Caco-2 (cell line): ENCODE results near the gene MARS1. TPM values are rescaled to one million over a fixed set of nuclear protein-coding genes. Genes with fewer than 3 reads are reported as not detected.

Experiments
- BruUV-seq: library from RNA; stranded (reverse); fragments of 400-500 nt; replicated peaks from 2 replicates; lab custom pipeline; 2021; lab: Mats Ljungman, UMichigan
- CTCF ChIA-PET: fragments of 300-600 bp; sonication (Branson Sonifier 250); formaldehyde crosslinking; loops from one replicate; lab custom pipeline; 2022; ENCODE audit warnings: antibody characterized with exemption; lab: Charles Lee
- POLR2A ChIA-PET: fragments of 300-600 bp; sonication (Branson Sonifier 250); formaldehyde crosslinking; loops from one replicate; lab custom pipeline; 2022; ENCODE audit warnings: antibody characterized with exemption; lab: Charles Lee
- DNase-seq, 2 experiments: peaks; one replicate each; pipeline versions ENCODE4 v3.0.0 to v3.0.0-alpha.2; 2020 to 2022
- H3K27me3 ChIP-seq: replicated peaks from 2 replicates; pipeline ENCODE4 v1.6.0; 2011; ENCODE audit warnings: low read length; ENCODE audit not compliant: control insufficient read depth, insufficient read depth
- H3K36me3 ChIP-seq: 2 replicates; pipeline ENCODE4 v1.5.1; 2011; ENCODE audit warnings: low read length; ENCODE audit not compliant: control insufficient read depth, insufficient read depth
- H3K4me1 ChIP-seq: fragments of 250-450 bp; sonication (Bioruptor Pico); 2 replicates; pipeline ENCODE4 v1.5.1; 2020; ENCODE audit warnings: mild to moderate bottlenecking
- H3K4me3 ChIP-seq: 2 replicates; pipeline ENCODE4 v1.5.1; 2011; ENCODE audit warnings: low read depth, mild to moderate bottlenecking, control low read depth, low read length
- H3K9me3 ChIP-seq: fragments of 250-450 bp; sonication (Bioruptor Pico); 2 replicates; pipeline ENCODE4 v1.5.1; 2020; ENCODE audit warnings: mild to moderate bottlenecking, moderate library complexity
- H3K27ac Mint-ChIP-seq: one replicate; pipeline ENCODE4 v1.8.0; 2022; ENCODE audit warnings: mixed read lengths; ENCODE audit not compliant: unreplicated experiment
- H3K27me3 Mint-ChIP-seq: one replicate; pipeline ENCODE4 v1.8.0; 2022; ENCODE audit warnings: mixed read lengths; ENCODE audit not compliant: insufficient read depth, unreplicated experiment
- H3K36me3 Mint-ChIP-seq: one replicate; pipeline ENCODE4 v1.8.0; 2022; ENCODE audit warnings: mild to moderate bottlenecking, mixed read lengths; ENCODE audit not compliant: insufficient read depth, unreplicated experiment
- H3K4me1 Mint-ChIP-seq: one replicate; pipeline ENCODE4 v1.8.0; 2022; ENCODE audit warnings: low read depth, mixed read lengths; ENCODE audit not compliant: unreplicated experiment
- H3K4me3 Mint-ChIP-seq: one replicate; pipeline ENCODE4 v1.8.0; 2022; ENCODE audit warnings: mild to moderate bottlenecking, moderate library complexity, mixed read lengths; ENCODE audit not compliant: unreplicated experiment
- H3K9me3 Mint-ChIP-seq: one replicate; pipeline ENCODE4 v1.8.0; 2022; ENCODE audit warnings: mixed read lengths; ENCODE audit not compliant: unreplicated experiment
- intact Hi-C: fragments of 100-400 bp; cut with micrococcal nuclease; formaldehyde crosslinking; loops from one replicate; pipeline ENCODE4 v1.10.0; 2022; ENCODE audit not compliant: unreplicated experiment
- total RNA-seq: library from RNA; stranded (reverse); gene quantifications from 2 replicates; pipeline ENCODE4 v1.2.3, GENCODE V29; 2022
- TF ChIP-seq, protein P1 (sequence below), 2 experiments: fragments of 200-600 bp in 1 of 2; IDR thresholded peaks; 1 replicate in 1 of 2; 2 replicates in 1 of 2; pipeline versions ENCODE4 v1.5.1 to v1.8.0; 2011 to 2022; ENCODE audit warnings: antibody characterized with exemption in 1 of 2, control low read depth in 1 of 2, inconsistent platforms in 1 of 2, low read depth in 1 of 2, low read length in 1 of 2, mild to moderate bottlenecking in 1 of 2, moderate library complexity in 1 of 2; ENCODE audit not compliant: insufficient read depth in 1 of 2, severe bottlenecking in 1 of 2, unreplicated experiment in 1 of 2

Gene MARS1
- total RNA-seq, 1 experiment from 2014 or later: 583 TPM

DNA sequence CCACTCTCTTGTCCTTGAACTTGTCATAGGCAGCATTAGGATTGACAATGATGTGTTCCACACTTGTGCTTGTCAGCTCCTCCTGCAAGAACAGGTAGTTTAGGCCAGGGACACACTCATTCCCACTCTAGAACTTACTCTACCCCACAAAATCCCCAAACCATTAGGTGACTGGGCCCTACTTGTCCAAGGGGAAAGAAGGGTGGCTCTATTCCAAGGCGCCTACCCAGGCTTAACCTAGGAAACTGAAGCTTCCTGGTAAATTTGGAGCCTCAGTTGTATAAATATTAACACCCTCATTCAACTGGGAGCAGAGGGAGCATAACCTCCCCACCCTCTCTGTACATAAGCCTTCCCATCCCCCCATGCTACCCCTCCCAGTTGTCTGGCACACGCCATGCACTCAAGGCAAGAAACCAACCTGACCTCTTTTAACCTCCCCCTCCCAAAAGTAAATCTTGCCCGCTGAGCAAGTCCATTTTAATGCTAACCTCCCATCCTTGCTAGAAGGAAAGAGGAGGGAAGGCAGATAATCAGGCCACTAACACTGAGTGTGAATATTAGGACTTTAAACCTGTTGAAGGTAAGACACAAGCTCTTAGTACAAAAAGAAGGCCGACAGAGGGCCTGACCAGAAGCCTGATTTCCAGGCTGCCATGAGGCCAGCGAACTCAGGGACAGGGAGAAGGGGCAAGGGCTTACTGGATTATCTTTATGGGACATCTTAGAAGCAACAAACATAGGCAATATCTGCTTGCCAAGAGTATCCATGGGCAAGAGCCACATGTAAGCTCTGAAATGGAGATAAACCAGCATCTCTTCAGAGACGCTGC is 48.1 kb downstream of the MARS1 start:
- H3K9me3 ChIP-seq: no peaks in the 10 kb centered on the region
- no peak overlapping the region for H3K4me3 ChIP-seq
- H3K4me1 ChIP-seq: no peaks in the 10 kb centered on the region
- peaks cover 3% of the 10 kb centered on the region; the same call in 1 of the 2 replicates for H3K36me3 ChIP-seq
- DNase-seq: no peak
- H3K4me1 Mint-ChIP-seq: no peaks in the 10 kb centered on the region
- ChIA-PET CTCF (no interaction called here), POLR2A (no interaction called here)
- H3K36me3 Mint-ChIP-seq: peaks cover 64% of the 10 kb centered on the region
- no peaks in the 10 kb centered on the region for H3K27me3 ChIP-seq
- no peak overlapping the region for H3K27ac Mint-ChIP-seq
- H3K9me3 Mint-ChIP-seq: no peaks in the 10 kb centered on the region
- no peak overlapping the region for H3K4me3 Mint-ChIP-seq
- intact Hi-C loops: no loop called here
- H3K27me3 Mint-ChIP-seq: no peaks in the 10 kb centered on the region
- TF ChIP-seq, protein P1, sequence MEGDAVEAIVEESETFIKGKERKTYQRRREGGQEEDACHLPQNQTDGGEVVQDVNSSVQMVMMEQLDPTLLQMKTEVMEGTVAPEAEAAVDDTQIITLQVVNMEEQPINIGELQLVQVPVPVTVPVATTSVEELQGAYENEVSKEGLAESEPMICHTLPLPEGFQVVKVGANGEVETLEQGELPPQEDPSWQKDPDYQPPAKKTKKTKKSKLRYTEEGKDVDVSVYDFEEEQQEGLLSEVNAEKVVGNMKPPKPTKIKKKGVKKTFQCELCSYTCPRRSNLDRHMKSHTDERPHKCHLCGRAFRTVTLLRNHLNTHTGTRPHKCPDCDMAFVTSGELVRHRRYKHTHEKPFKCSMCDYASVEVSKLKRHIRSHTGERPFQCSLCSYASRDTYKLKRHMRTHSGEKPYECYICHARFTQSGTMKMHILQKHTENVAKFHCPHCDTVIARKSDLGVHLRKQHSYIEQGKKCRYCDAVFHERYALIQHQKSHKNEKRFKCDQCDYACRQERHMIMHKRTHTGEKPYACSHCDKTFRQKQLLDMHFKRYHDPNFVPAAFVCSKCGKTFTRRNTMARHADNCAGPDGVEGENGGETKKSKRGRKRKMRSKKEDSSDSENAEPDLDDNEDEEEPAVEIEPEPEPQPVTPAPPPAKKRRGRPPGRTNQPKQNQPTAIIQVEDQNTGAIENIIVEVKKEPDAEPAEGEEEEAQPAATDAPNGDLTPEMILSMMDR (IDR thresholded peaks at IDR 0.05; ENCODE audit: insufficient read depth in 1 of 2, low read depth in 1 of 2, low read length in 1 of 2, severe bottlenecking in 1 of 2, unreplicated experiment in 1 of 2): no peak
- BruUV-seq: no TSS peak

DNA sequence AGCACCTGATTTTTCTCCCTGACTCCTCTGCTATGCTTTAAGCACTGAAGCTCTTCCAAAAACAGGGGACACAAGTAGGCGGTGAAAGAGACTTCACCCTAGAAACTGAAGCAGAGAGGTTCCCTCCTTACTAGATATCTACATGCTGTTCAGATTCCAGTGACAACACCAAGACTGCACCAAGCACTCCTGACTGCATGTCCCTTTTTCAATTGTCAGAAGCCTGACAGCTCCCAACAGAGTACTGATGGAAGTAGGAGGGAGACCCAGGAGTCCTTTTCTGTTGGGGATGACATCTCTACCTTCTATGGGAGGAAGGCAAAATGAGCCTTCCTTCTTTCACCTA is 48.7 kb downstream of the MARS1 start:
- Histone ChIP-seq H3K36me3 (peaks cover 3% of the 10 kb centered on the region; the same call in 1 of the 2 replicates), H3K9me3 (no peaks in the 10 kb centered on the region), H3K4me1 (no peaks in the 10 kb centered on the region), H3K4me3 (no peak overlapping the region), H3K27me3 (no peaks in the 10 kb centered on the region)
- no peak overlapping the region for H3K4me3 Mint-ChIP-seq
- CTCF ChIA-PET: interaction anchor here (0.6 kb wide), 1 partner anchor 73 kb away, joined by 4 read pairs; no protein-coding TSS in a partner anchor
- DNase-seq: no peak
- TF ChIP-seq, protein P1 (IDR thresholded peaks at IDR 0.05; ENCODE audit: insufficient read depth in 1 of 2, low read depth in 1 of 2, low read length in 1 of 2, severe bottlenecking in 1 of 2, unreplicated experiment in 1 of 2): no peak
- intact Hi-C loops: no loop called here
- H3K4me1 Mint-ChIP-seq: no peaks in the 10 kb centered on the region
- no peaks in the 10 kb centered on the region for H3K27me3 Mint-ChIP-seq
- H3K36me3 Mint-ChIP-seq: peaks cover 58% of the 10 kb centered on the region
- BruUV-seq: no TSS peak
- H3K9me3 Mint-ChIP-seq: no peaks in the 10 kb centered on the region
- POLR2A ChIA-PET: no interaction called here
- no peak overlapping the region for H3K27ac Mint-ChIP-seq

DNA sequence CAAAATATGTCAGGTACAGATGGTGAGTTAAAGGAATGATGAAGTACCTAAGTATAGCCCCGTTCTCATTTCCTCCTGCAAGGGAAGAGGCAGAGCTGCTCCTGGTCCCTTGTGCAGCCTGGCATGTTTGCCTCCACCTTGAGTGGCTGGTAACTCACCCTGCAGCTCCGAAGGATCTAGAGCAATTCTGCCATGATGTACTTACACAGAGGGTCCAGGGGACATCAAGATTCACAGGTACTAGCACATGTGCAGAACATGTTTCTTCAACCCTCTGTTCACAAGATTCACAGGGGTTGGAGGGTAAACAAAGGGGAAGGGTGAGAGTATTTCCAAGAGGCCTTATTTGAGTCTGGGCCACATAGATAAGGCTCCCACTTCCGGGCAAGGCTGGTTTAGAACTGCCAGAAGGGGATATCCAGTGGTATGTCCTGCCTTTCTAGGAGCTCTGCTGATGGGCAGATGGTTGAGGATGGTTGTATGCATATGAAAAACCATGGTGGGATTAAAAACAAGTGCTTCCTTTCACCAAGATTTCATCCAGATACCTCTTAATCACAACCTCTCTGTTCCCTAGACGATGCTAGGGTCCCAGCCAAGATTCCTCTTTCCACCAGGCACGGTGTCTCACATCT is 51.4 kb downstream of the MARS1 start:
- intact Hi-C loops: no loop called here
- H3K9me3 Mint-ChIP-seq: no peaks in the 10 kb centered on the region

More for the DNA sequence above, 51.4 kb downstream of the MARS1 start:
- Mint-ChIP-seq H3K4me1 (no peaks in the 10 kb centered on the region), H3K27me3 (no peaks in the 10 kb centered on the region), H3K4me3 (no peak overlapping the region), H3K36me3 (peaks cover 34% of the 10 kb centered on the region), H3K27ac (no peak overlapping the region)
- ChIA-PET POLR2A (no interaction called here), CTCF (interaction anchor here (0.6 kb wide), 1 partner anchor 52 kb away, joined by 3 read pairs; the partner anchor contains the start of gene PIP4K2C)
- Histone ChIP-seq H3K36me3 (no peaks in the 10 kb centered on the region), H3K4me3 (no peak overlapping the region), H3K4me1 (no peaks in the 10 kb centered on the region), H3K27me3 (no peaks in the 10 kb centered on the region), H3K9me3 (no peaks in the 10 kb centered on the region)
- TF ChIP-seq, protein P1 (IDR thresholded peaks at IDR 0.05; ENCODE audit: insufficient read depth in 1 of 2, low read depth in 1 of 2, low read length in 1 of 2, severe bottlenecking in 1 of 2, unreplicated experiment in 1 of 2): no peak
- BruUV-seq: no TSS peak
- DNase-seq: no peak
